Common myeloid progenitor, CD34-positive (primary cell): ENCODE results near the gene CDH15.

Experiments used
- CTCF ChIA-PET: fragments of 350-600 bp; sonication (Branson Sonifier 250); formaldehyde crosslinking; loops from one replicate; lab custom pipeline; 2021; ENCODE audit warnings: antibody characterized with exemption; lab: Charles Lee
- POLR2A ChIA-PET: fragments of 350-600 bp; sonication (Branson Sonifier 250); formaldehyde crosslinking; loops from one replicate; lab custom pipeline; 2021; ENCODE audit warnings: antibody characterized with exemption; lab: Charles Lee
- DNase-seq, 3 donors: peaks; one replicate each; pipeline versions ENCODE4 v3.0.0 to v3.0.0-alpha.2; 2013
- H3K27ac ChIP-seq, 2 experiments: 1 replicate in 1 of 2; 2 replicates in 1 of 2; pipeline ENCODE4 v1.7.0; 2013; ENCODE audit warnings: inconsistent platforms in 2 of 2, low read length in 2 of 2, mild to moderate bottlenecking in 2 of 2, low read depth in 1 of 2, moderate library complexity in 1 of 2; ENCODE audit not compliant: severe bottlenecking in 2 of 2, insufficient read depth in 1 of 2, poor library complexity in 1 of 2
- H3K27me3 ChIP-seq, 5 experiments: replicated peaks in 2 of 5; 1 replicate in 3 of 5; 2 replicates in 2 of 5; pipeline versions ENCODE4 v1.6.1 to v1.7.0; 2013; ENCODE audit warnings: low read length in 4 of 5, mild to moderate bottlenecking in 2 of 5, moderate library complexity in 2 of 5, inconsistent platforms in 1 of 5; ENCODE audit not compliant: insufficient read depth in 5 of 5, control insufficient read depth in 4 of 5
- H3K36me3 ChIP-seq, 4 experiments: 1 replicate in 2 of 4; 2 replicates in 2 of 4; pipeline versions ENCODE4 v1.6.1 to v1.7.0; 2013; ENCODE audit warnings: low read length in 3 of 4, control low read depth in 1 of 4, mild to moderate bottlenecking in 1 of 4; ENCODE audit not compliant: control insufficient read depth in 4 of 4, insufficient read depth in 4 of 4
- H3K4me1 ChIP-seq, 4 experiments: 1 replicate in 3 of 4; 2 replicates in 1 of 4; pipeline versions ENCODE4 v1.6.1 to v1.7.1; 2013; ENCODE audit warnings: low read length in 3 of 4, mild to moderate bottlenecking in 3 of 4, control low read depth in 1 of 4, inconsistent platforms in 1 of 4, moderate library complexity in 1 of 4; ENCODE audit not compliant: control insufficient read depth in 4 of 4, insufficient read depth in 4 of 4; ENCODE audit errors: control extremely low read depth in 1 of 4
- H3K4me3 ChIP-seq, 7 experiments: 1 replicate in 4 of 7; 2 replicates in 3 of 7; pipeline versions ENCODE4 v1.5.1 to v1.7.0; 2013; ENCODE audit warnings: mild to moderate bottlenecking in 7 of 7, low read length in 6 of 7, moderate library complexity in 6 of 7, inconsistent platforms in 2 of 7, low read depth in 2 of 7, control low read depth in 1 of 7; ENCODE audit not compliant: insufficient read depth in 4 of 7, control insufficient read depth in 1 of 7; ENCODE audit errors: extremely low read depth in 1 of 7
- H3K9me3 ChIP-seq, 5 experiments: 1 replicate in 4 of 5; 2 replicates in 1 of 5; pipeline versions ENCODE4 v1.6.1 to v1.7.1; 2013; ENCODE audit warnings: low read length in 4 of 5, mild to moderate bottlenecking in 2 of 5, inconsistent platforms in 1 of 5, low read depth in 1 of 5, moderate library complexity in 1 of 5; ENCODE audit not compliant: control insufficient read depth in 4 of 5, insufficient read depth in 2 of 5; ENCODE audit errors: control extremely low read depth in 1 of 5
- WGBS: methylation state at CpG from one replicate; pipeline ENCODE4 v1.1.5; 2013; ENCODE audit not compliant: insufficient coverage; 5-methylcytosine and 5-hydroxymethylcytosine counted together

CDH15 gene

DNA sequence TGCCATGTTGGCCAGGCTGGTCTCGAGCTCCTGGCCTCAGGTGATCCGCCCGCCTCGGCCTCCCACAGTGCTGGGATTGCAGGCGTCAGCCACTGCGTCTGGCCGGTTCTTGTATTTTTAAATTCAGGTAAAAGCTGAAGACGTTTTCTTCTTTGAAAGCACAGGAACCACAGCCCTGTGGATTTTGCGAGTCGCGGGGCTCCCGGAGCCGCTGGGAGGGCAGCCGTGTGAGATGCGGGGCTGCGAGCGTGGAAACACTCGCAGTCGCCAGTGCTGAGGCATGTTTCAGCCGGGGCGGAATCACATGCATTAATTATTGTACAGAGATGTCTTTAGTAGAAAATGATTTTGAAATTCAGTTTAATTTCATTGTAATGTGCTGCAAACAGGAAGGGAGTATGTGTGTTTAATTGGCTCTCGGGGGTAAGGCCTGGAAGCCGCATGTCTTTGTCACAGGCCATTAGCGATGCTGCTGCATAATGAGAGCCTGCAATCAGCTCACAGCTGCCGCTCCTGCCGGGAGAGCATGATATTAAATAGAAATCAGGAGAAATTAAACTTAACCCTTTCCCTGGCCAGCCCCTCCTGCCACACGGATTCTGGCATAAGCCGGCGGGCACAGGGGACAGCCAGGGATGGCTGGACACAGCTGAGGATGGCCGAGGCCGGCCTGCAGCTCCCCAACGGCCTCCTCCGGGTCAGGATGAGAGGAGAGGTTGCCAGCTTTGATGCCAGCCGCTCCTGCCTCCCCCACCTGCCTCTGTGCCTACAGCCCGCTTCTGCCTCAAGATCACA, 35.4 kb upstream of the CDH15 start:
- H3K27me3 ChIP-seq, result no peaks in the 10 kb centered on the region
- POLR2A ChIA-PET, result no interaction called here
- H3K27ac ChIP-seq, result no peak overlapping the region
- CTCF ChIA-PET, result interaction anchor here (1.0 to 1.3 kb wide), 3 partner anchors 12 to 39 kb away, joined by 3 read pairs; no protein-coding TSS in a partner anchor
- H3K4me1 ChIP-seq, result peaks cover 0 to 5% (median 0%) of the 10 kb centered on the region in 4 experiments
- no peaks in the 10 kb centered on the region for H3K9me3 ChIP-seq
- peaks cover 4 to 86% (median 41%) of the 10 kb centered on the region in 4 experiments for H3K36me3 ChIP-seq
- DNase-seq, result no peak
- 97% methylated on average over 31 of the region's 35 CpGs for WGBS
- no peak overlapping the region for H3K4me3 ChIP-seq

DNA sequence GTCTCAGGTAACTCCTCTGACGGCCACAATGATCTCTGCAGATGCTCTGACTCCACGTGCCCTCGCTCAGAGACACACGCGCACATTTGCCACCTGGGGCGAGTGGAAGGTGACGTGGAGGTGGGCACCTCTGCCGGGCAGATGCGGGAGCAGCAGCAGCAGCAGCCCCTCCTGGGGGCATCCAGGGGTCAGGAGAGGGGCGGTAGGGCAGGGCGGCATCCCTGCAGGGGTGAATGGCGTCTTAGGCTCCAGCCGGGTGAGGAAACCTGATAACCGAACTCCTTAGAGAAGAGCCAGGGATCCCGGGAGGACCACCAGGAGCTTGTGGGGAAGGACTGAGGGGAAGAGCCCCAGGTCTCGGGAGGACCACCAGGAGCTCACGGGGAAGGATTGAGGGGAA, 34.6 kb upstream of the CDH15 start:
- 99% methylated on average over 16 of the region's 17 CpGs for WGBS
- DNase-seq, result no peak
- no peaks in the 10 kb centered on the region for H3K9me3 ChIP-seq
- H3K27me3 ChIP-seq, result no peaks in the 10 kb centered on the region
- no peak overlapping the region for H3K27ac ChIP-seq
- peaks cover 3 to 86% (median 38%) of the 10 kb centered on the region in 4 experiments for H3K36me3 ChIP-seq
- H3K4me1 ChIP-seq, result peaks cover 0 to 5% (median 0%) of the 10 kb centered on the region in 4 experiments
- ChIA-PET POLR2A (interaction anchor here (0.7 kb wide), 1 partner anchor 168 kb away, joined by 3 read pairs; no protein-coding TSS in a partner anchor), CTCF (interaction anchor here (0.8 to 1.1 kb wide), 3 partner anchors 13 to 40 kb away, joined by 3 read pairs; no protein-coding TSS in a partner anchor)
- H3K4me3 ChIP-seq, result no peak overlapping the region

DNA sequence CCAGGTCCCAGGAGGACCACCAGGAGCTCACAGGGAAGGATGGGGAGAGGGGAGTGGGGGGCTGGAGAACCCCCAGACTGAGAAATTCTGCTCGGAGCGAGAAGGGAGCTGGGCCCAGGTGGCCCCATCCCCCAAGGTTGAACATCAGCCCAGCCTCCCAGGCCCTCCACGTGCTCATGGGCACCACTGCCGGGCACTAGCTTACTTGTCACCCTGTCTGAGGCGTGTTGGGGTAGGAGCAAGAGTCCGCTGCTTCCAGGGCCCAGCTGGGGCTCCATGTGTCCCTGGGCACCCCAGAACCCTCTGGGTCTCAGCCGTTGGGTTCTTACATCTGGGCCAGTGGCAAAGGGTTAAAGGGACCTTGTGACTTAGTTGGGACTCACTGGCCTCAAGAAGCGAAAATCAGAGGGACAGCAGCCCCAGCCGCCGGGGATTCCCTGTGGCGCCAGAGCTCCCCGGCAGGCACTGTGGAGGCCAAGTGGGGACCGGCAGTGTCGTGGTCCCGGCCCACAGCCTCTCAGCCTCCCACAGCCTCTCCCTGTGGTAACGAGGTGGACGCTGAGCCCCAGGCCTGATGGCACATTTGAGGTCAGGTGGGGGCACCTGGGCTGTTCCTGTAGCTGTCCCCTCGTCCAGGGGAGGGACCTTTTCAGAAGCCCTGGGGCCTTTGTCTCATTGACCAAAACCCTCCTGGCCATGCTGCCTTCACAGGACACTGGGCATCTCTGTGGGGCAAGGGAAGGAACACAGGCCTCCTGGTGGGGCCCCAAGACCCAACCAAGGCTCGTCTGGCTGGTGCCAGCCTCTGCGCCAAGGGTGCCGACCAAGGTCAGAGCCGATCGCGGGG, 33.7 kb upstream of the CDH15 start:
- ChIA-PET POLR2A (interaction anchor here (0.7 kb wide), 1 partner anchor 169 kb away, joined by 3 read pairs; no protein-coding TSS in a partner anchor), CTCF (interaction anchor here (0.8 to 1.1 kb wide), 2 partner anchors 14 to 29 kb away, joined by 3 read pairs; no protein-coding TSS in a partner anchor)
- no peak overlapping the region for H3K4me3 ChIP-seq
- H3K36me3 ChIP-seq, result peaks cover 2 to 83% (median 37%) of the 10 kb centered on the region in 4 experiments
- H3K27ac ChIP-seq, result no peak overlapping the region
- no peaks in the 10 kb centered on the region for H3K9me3 ChIP-seq
- no peak for DNase-seq
- no peaks in the 10 kb centered on the region for H3K27me3 ChIP-seq
- H3K4me1 ChIP-seq, result peaks cover 0 to 5% (median 0%) of the 10 kb centered on the region in 4 experiments
- 96% methylated on average over 24 of the region's 24 CpGs for WGBS

DNA sequence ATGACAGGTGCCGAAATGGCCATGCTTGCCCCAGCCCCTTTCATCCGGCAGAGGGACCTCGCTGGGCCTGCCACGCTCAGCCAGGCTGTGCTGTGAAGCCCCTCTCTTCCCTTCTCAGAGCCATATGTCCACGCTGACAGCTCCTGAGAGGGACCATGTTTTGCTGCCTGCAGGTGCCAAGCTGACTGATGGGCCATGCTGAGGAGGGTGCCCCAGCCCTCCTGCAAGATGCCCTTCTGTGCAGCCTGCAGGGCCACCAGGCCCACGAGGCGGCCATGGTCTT, 33.1 kb upstream of the CDH15 start:
- CTCF ChIA-PET, result no interaction called here
- DNase-seq, result no peak
- WGBS, result 98% methylated on average over 7 of the region's 7 CpGs
- Histone ChIP-seq H3K36me3 (peaks cover 0 to 82% (median 37%) of the 10 kb centered on the region in 4 experiments), H3K27me3 (no peaks in the 10 kb centered on the region), H3K9me3 (no peaks in the 10 kb centered on the region), H3K4me3 (no peak overlapping the region), H3K27ac (no peak overlapping the region), H3K4me1 (peaks cover 0 to 5% (median 0%) of the 10 kb centered on the region in 4 experiments)
- POLR2A ChIA-PET, result no interaction called here

DNA sequence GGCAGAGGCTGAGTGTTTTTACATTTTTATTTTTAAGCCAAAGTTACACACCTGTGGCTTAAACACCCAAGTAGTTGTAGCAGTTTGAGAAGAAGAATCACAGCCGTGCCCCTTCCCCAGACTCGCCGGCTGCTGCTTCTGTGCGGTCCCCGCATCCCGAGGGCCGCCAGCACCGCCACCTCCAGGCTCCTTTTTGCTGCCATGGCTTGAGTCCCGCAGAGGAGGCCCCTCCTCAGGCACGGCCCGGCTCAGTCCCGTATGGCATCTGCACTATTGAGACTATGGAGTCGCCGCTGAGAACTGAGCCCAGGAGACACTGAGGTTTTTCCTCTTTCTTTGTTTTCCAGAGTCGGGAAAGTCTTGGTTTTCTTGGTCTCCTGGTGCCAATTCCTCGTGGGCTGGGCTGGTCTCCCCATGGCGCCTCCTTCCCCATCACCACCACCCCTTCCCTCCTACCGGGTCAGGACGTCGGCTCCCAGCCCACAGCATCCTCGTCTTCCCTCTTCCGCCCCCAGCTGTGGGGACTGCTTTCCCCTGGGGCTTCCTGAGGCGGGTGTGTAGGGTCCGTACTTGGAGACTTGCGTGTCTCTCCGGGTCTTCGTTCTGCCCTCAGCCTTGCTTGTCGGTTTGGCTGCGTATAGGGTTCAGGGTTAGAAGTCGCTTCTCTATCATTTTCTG, 32.6 kb upstream of the CDH15 start:
- H3K4me1 ChIP-seq, result peaks cover 0 to 5% (median 0%) of the 10 kb centered on the region in 4 experiments
- H3K9me3 ChIP-seq, result no peaks in the 10 kb centered on the region
- H3K36me3 ChIP-seq, result peaks cover 0 to 82% (median 37%) of the 10 kb centered on the region in 4 experiments
- POLR2A ChIA-PET, result no interaction called here
- CTCF ChIA-PET, result no interaction called here
- H3K27me3 ChIP-seq, result no peaks in the 10 kb centered on the region
- H3K4me3 ChIP-seq, result no peak overlapping the region
- 97% methylated on average over 21 of the region's 30 CpGs for WGBS
- no peak for DNase-seq
- H3K27ac ChIP-seq, result no peak overlapping the region

DNA sequence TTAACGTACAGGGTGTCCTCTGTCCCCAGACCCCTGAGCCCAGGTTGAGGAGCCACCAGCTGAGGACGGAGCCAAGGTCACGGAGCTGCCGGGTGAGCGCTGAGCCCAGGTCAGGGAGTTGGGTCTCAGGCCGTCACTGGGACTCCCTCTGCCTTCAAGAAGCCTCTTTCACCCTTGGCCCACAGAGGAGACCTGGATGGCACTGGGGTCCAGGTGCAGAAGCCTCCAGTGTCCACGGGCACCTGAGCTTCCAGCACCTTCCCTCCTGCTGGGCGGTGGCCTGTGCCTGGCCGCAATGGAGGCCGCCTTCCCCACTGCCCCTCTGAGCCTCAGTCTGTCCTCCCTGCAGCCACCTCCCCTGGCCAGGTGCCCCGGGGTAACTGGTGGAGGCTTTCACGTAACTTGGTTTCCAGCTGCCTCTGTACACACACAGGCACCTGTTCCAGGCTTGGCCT, 31.6 kb upstream of the CDH15 start:
- POLR2A ChIA-PET, result no interaction called here
- Histone ChIP-seq H3K27me3 (no peaks in the 10 kb centered on the region), H3K9me3 (no peaks in the 10 kb centered on the region), H3K4me3 (no peak overlapping the region), H3K36me3 (peaks cover 0 to 82% (median 39%) of the 10 kb centered on the region in 4 experiments), H3K27ac (no peak overlapping the region), H3K4me1 (peaks cover 0 to 5% (median 0%) of the 10 kb centered on the region in 4 experiments)
- WGBS, result 99% methylated on average over 12 of the region's 12 CpGs
- CTCF ChIA-PET, result no interaction called here
- DNase-seq, result no peak
